Neural cell (in vitro differentiated cells): ENCODE data around the gene FRAT2. TPM values are rescaled to one million over a fixed set of nuclear protein-coding genes. Genes with fewer than 3 reads are reported as not detected.

Experiments
- H2AFZ ChIP-seq: fragments of 200-600, 300-800 bp; sonication (generic), shearing (Covaris generic); 2 replicates; pipeline ENCODE4 v1.6.0; 2014; ENCODE audit warnings: low read depth, mild to moderate bottlenecking, antibody characterized with exemption, low read length, moderate library complexity
- H3F3A ChIP-seq: fragments of 200-600 bp; shearing (Covaris generic); 2 replicates; pipeline ENCODE4 v1.6.1; 2016; ENCODE audit warnings: mild to moderate bottlenecking, moderate library complexity, mixed read lengths, antibody characterized with exemption, low read length; ENCODE audit not compliant: insufficient read depth, poor library complexity, severe bottlenecking
- H3K27ac ChIP-seq: fragments of 200-600, 300-800 bp; sonication (generic), shearing (Covaris generic); 2 replicates; pipeline ENCODE4 v1.5.1; 2014; ENCODE audit warnings: mild to moderate bottlenecking, low read length, moderate library complexity
- H3K27me3 ChIP-seq: fragments of 300-800, 200-600 bp; sonication (generic), shearing (Covaris generic); 2 replicates; pipeline ENCODE4 v1.6.0; 2014; ENCODE audit warnings: mild to moderate bottlenecking, low read depth, low read length, moderate library complexity; ENCODE audit not compliant: insufficient read depth
- H3K36me3 ChIP-seq: fragments of 300-800, 200-600 bp; sonication (generic), shearing (Covaris generic); 2 replicates; pipeline ENCODE4 v1.5.1; 2014; ENCODE audit warnings: mild to moderate bottlenecking, antibody characterized with exemption, low read length, moderate library complexity; ENCODE audit not compliant: insufficient read depth
- H3K4me2 ChIP-seq: fragments of 300-800, 200-600 bp; sonication (generic), shearing (Covaris generic); 2 replicates; pipeline ENCODE4 v1.6.0; 2014; ENCODE audit warnings: mild to moderate bottlenecking, low read length
- H3K4me3 ChIP-seq: fragments of 300-800, 200-600 bp; sonication (generic), shearing (Covaris generic); 2 replicates; pipeline ENCODE4 v1.5.1; 2014; ENCODE audit warnings: mild to moderate bottlenecking, low read length, moderate library complexity
- H3K79me2 ChIP-seq: fragments of 200-600 bp; shearing (Covaris generic); replicated peaks from 2 replicates; pipeline ENCODE4 v1.6.0; 2014; ENCODE audit warnings: mild to moderate bottlenecking, low read length, moderate library complexity; ENCODE audit not compliant: insufficient read depth
- H3K9ac ChIP-seq: fragments of 300-800, 200-600 bp; sonication (generic), shearing (Covaris generic); 2 replicates; pipeline ENCODE4 v1.6.1; 2016; ENCODE audit warnings: mild to moderate bottlenecking, low read length, mixed read lengths
- H3K9me2 ChIP-seq: fragments of 200-600 bp; shearing (Covaris generic); 2 replicates; pipeline ENCODE4 v1.6.1; 2016; ENCODE audit warnings: mild to moderate bottlenecking, low read length, mixed read lengths; ENCODE audit not compliant: insufficient read depth
- H3K9me3 ChIP-seq: fragments of 200-600, 300-800 bp; sonication (generic), shearing (Covaris generic); 2 replicates; pipeline ENCODE4 v1.6.1; 2016; ENCODE audit warnings: mild to moderate bottlenecking, mixed run types, low read length, moderate library complexity, mixed read lengths
- H4K20me1 ChIP-seq: fragments of 200-600 bp; shearing (Covaris generic); 2 replicates; pipeline ENCODE4 v1.6.1; 2016; ENCODE audit warnings: mild to moderate bottlenecking, mixed run types; ENCODE audit not compliant: insufficient read depth
- CTCF ChIP-seq: fragments of 450-650 bp; IDR thresholded peaks from 2 replicates; pipeline ENCODE4 v1.5.1; 2014; ENCODE audit warnings: antibody characterized with exemption, mild to moderate bottlenecking, moderate library complexity; ENCODE audit not compliant: poor library complexity, severe bottlenecking
- EP300 ChIP-seq: fragments of 450-650 bp; conservative IDR thresholded peaks from 2 replicates; pipeline ENCODE4 v1.6.1; 2014; ENCODE audit warnings: antibody characterized with exemption, mild to moderate bottlenecking, moderate library complexity; ENCODE audit not compliant: poor library complexity, severe bottlenecking
- EZH2 ChIP-seq: fragments of 200-600, 300-800 bp; shearing (Covaris generic), sonication (generic); IDR thresholded peaks from 2 replicates; pipeline ENCODE4 v1.6.1; 2014; ENCODE audit warnings: antibody characterized with exemption, low read length, borderline replicate concordance, mild to moderate bottlenecking; ENCODE audit not compliant: insufficient read depth, poor library complexity, severe bottlenecking
- MXI1 ChIP-seq: fragments of 450-650 bp; conservative IDR thresholded peaks from 2 replicates; pipeline ENCODE4 v1.6.1; 2014; ENCODE audit warnings: antibody characterized with exemption, mild to moderate bottlenecking; ENCODE audit not compliant: poor library complexity, severe bottlenecking
- POLR2AphosphoS5 ChIP-seq: IDR thresholded peaks from 2 replicates; pipeline ENCODE4 v1.6.1; 2012
- RAD21 ChIP-seq: fragments of 450-650 bp; conservative IDR thresholded peaks from 2 replicates; pipeline ENCODE4 v1.6.1; 2014; ENCODE audit warnings: antibody characterized with exemption, mild to moderate bottlenecking, moderate library complexity
- REST ChIP-seq: IDR thresholded peaks from 2 replicates; pipeline ENCODE4 v1.6.1; 2012; ENCODE audit warnings: borderline replicate concordance
- SMC3 ChIP-seq: fragments of 450-650 bp; conservative IDR thresholded peaks from 2 replicates; pipeline ENCODE4 v1.6.1; 2014; ENCODE audit warnings: antibody characterized with exemption, mild to moderate bottlenecking, moderate library complexity; ENCODE audit not compliant: poor library complexity
- TAF1 ChIP-seq: IDR thresholded peaks from 2 replicates; pipeline ENCODE4 v1.6.1; 2012; ENCODE audit warnings: low read depth
- polyA plus RNA-seq: library from polyadenylated mRNA; depleted of rRNA; stranded (reverse); fragments of >200 nt; gene quantifications from 2 replicates; pipeline ENCODE4 v1.2.3, GENCODE V29; 2014

FRAT2 gene
- polyA plus RNA-seq, 1 donor from 2014 or later: 18.5 TPM

GRCh38 chr10:97365761-97366351 lies 31.3 kb upstream of the FRAT2 start:
- no peaks in the 10 kb centered on the region for H3K9me2 ChIP-seq
- no peaks in the 10 kb centered on the region for H3K9me3 ChIP-seq
- no peak overlapping the region for H3K9ac ChIP-seq
- H3K36me3 ChIP-seq: no peaks in the 10 kb centered on the region
- H3K4me3 ChIP-seq: no peak overlapping the region
- no peak overlapping the region for H3K27ac ChIP-seq
- no peaks in the 10 kb centered on the region for H3F3A ChIP-seq
- H3K79me2 ChIP-seq: no peaks in the 10 kb centered on the region
- TF ChIP-seq REST (no peak), CTCF (no peak), TAF1 (no peak), RAD21 (no peak), POLR2AphosphoS5 (no peak), MXI1 (no peak), EP300 (no peak), SMC3 (no peak), EZH2 (no peak)
- H3K27me3 ChIP-seq: no peaks in the 10 kb centered on the region
- H3K4me2 ChIP-seq: no peak overlapping the region
- H4K20me1 ChIP-seq: no peaks in the 10 kb centered on the region
- H2AFZ ChIP-seq: no peak overlapping the region

GRCh38 chr10:97363071-97363470 lies 28.5 kb upstream of the FRAT2 start:
- no peak overlapping the region for H3K4me3 ChIP-seq
- no peaks in the 10 kb centered on the region for H4K20me1 ChIP-seq
- H3K9ac ChIP-seq: no peak overlapping the region
- no peaks in the 10 kb centered on the region for H3K79me2 ChIP-seq
- H3F3A ChIP-seq: no peaks in the 10 kb centered on the region
- H3K27me3 ChIP-seq: no peaks in the 10 kb centered on the region
- no peaks in the 10 kb centered on the region for H3K9me3 ChIP-seq
- TF ChIP-seq EZH2 (no peak), SMC3 (no peak), REST (no peak), MXI1 (no peak), TAF1 (no peak), CTCF (no peak), POLR2AphosphoS5 (no peak), EP300 (no peak), RAD21 (no peak)
- H3K9me2 ChIP-seq: no peaks in the 10 kb centered on the region
- H3K36me3 ChIP-seq: no peaks in the 10 kb centered on the region
- H3K4me2 ChIP-seq: no peak overlapping the region
- no peak overlapping the region for H2AFZ ChIP-seq
- H3K27ac ChIP-seq: no peak overlapping the region
